Activated CD4-positive, alpha-beta memory T cell treated with anti-CD3 and anti-CD28 coated beads for 36 hours (primary cell): ENCODE measurements around the gene TNNC2. TPM values are rescaled to one million over a fixed set of nuclear protein-coding genes. Genes with fewer than 3 reads are reported as not detected.
"Not testable (repeated sequence)": the region's sequence is repeated elsewhere in the genome, so short reads cannot be mapped to it uniquely, and the experiment has no call there.

Source experiments
- CTCF ChIA-PET: fragments of 350-600 bp; sonication (Branson Sonifier 250); formaldehyde crosslinking; loops from one replicate; lab custom pipeline; 2021; ENCODE audit warnings: antibody characterized with exemption, inconsistent platforms; lab: Charles Lee
- POLR2A ChIA-PET: fragments of 350-600 bp; sonication (Branson Sonifier 250); formaldehyde crosslinking; loops from one replicate; lab custom pipeline; 2021; ENCODE audit warnings: antibody characterized with exemption; lab: Charles Lee
- DNase-seq: peaks from one replicate; pipeline ENCODE4 v3.0.0-alpha.2; 2020
- H3K27ac Mint-ChIP-seq: one replicate; pipeline ENCODE4 v1.8.0; 2021; ENCODE audit warnings: mixed read lengths
- H3K27me3 Mint-ChIP-seq: one replicate; pipeline ENCODE4 v1.8.0; 2021; ENCODE audit warnings: mixed read lengths
- H3K36me3 Mint-ChIP-seq: one replicate; pipeline ENCODE4 v1.8.0; 2021; ENCODE audit warnings: mixed read lengths
- H3K4me1 Mint-ChIP-seq: one replicate; pipeline ENCODE4 v1.8.0; 2021; ENCODE audit warnings: low read depth, mixed read lengths
- H3K4me3 Mint-ChIP-seq: one replicate; pipeline ENCODE4 v1.8.0; 2021; ENCODE audit warnings: mild to moderate bottlenecking, mixed read lengths
- H3K9me3 Mint-ChIP-seq: one replicate; pipeline ENCODE4 v1.8.0; 2021; ENCODE audit warnings: mixed read lengths
- intact Hi-C: fragments of 100-400 bp; cut with micrococcal nuclease; formaldehyde crosslinking; loops from one replicate; pipeline ENCODE4 v1.15.1; 2023
- total RNA-seq, 2 experiments: library from RNA; stranded (reverse); gene quantifications; one replicate each; pipeline ENCODE4 v1.2.3, GENCODE V29; 2021

The TNNC2 gene
- total RNA-seq, result not detected

DNA sequence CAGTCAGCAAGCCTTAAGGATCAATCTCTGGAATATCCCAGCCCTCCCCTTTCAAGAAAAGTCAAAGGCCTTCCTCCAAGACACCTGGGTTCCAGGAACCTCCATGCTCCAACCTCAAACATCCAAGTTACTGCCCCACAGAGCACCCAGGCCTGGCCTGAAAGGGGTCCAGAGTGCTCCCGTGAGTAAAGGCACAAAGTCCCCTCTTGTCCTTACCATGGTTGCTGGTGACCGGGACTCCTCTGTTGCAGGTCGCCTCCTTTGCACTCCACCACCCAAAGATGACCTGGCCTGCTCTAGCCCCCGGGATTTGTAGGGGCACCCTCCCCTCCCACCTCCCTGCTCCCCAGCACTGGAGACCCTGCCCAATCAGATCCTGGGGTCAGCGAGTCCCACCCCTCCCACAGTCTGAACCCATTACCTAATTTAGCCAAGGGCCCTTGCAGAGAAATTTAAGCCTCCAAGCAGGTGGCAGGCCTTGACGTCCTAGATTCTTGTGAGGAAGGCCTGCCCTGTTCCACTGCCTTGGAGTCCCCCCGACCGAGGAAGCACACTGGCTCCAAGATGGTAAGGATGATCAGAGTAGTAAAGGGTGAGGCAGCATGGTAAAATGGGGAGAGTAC is at the start of gene TNNC2:
TSS of gene TNNC2 (minus strand) at position 283 of the 623 bp plus-strand sequence. CDS start at position 219, 64 bp downstream.
- ChIA-PET POLR2A (no interaction called here), CTCF (interaction anchor here (0.9 kb wide), 1 partner anchor 107 kb away, joined by 6 read pairs; no protein-coding TSS in a partner anchor)
- Mint-ChIP-seq H3K27ac (no peak within 1 kb of the TSS), H3K9me3 (no peaks in the 10 kb centered on the region), H3K36me3 (no peaks in the 10 kb centered on the region), H3K4me1 (peaks cover 14% of the 10 kb centered on the region), H3K27me3 (peaks cover 19% of the 10 kb centered on the region), H3K4me3 (no peak within 1 kb of the TSS)
- intact Hi-C loops, result no loop called here
- no peak for DNase-seq

DNA sequence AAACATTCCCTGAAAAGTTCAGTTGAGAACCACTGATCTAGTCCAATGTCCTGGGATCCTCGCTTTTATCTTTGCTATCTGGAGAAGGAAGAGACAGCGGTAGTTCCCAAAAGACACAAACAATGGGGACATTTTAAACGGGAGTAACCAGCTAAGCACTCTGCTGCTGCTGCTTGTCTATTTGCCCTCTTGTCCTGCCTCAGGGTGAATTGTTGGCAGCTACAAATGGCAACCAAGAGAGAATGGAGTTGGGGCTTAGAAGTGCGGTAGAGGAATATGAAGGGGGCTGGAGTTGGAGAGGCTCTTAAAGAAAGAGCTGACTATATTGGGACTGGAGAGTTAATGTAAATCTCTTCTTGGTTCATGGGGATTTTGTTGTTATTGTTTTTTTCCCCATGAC is 47.5 kb upstream of the TNNC2 start:
- Mint-ChIP-seq H3K4me3 (no peak overlapping the region), H3K27me3 (no peaks in the 10 kb centered on the region), H3K27ac (no peak overlapping the region), H3K4me1 (no peaks in the 10 kb centered on the region), H3K36me3 (no peaks in the 10 kb centered on the region), H3K9me3 (no peaks in the 10 kb centered on the region)
- DNase-seq, result no peak
- ChIA-PET POLR2A (no interaction called here), CTCF (no interaction called here)
- intact Hi-C loops, result no loop called here

DNA sequence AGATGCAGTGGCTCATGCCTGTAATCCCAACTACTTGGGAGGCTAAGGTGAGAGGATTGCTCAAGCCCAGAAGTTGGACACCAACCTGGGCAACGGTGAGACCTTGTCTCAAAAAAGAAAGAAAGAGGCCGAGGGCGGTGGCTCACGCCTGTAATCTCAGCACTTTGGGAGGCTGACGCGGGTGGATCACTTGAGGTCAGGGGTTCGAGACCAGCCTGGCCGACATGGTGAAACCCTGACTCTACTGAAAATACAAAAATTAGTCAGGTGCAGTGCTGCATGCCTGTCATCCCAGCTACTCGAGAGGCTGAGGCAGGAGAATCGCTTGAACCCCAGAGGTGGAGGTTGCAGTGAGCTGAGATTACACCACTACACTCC is 47.0 kb upstream of the TNNC2 start:
- H3K4me1 Mint-ChIP-seq, H3K27ac Mint-ChIP-seq, intact Hi-C loops, H3K36me3 Mint-ChIP-seq, H3K9me3 Mint-ChIP-seq, H3K27me3 Mint-ChIP-seq, POLR2A ChIA-PET, H3K4me3 Mint-ChIP-seq, DNase-seq: not testable (repeated sequence)
- CTCF ChIA-PET, result interaction anchor here (0.8 kb wide), 1 partner anchor 75 kb away, joined by 3 read pairs; no protein-coding TSS in a partner anchor

GRCh38 chr20:45873409-45874103 is 46.4 kb upstream of the TNNC2 start:
- H3K4me1 Mint-ChIP-seq, result no peaks in the 10 kb centered on the region
- intact Hi-C loops, result no loop called here
- POLR2A ChIA-PET, result interaction anchor here (0.6 kb wide), 1 partner anchor 9 kb away, joined by 3 read pairs; no protein-coding TSS in a partner anchor
- no peak for DNase-seq
- H3K27ac Mint-ChIP-seq, result no peak overlapping the region
- no peaks in the 10 kb centered on the region for H3K9me3 Mint-ChIP-seq
- no peak overlapping the region for H3K4me3 Mint-ChIP-seq
- no peaks in the 10 kb centered on the region for H3K36me3 Mint-ChIP-seq
- no peaks in the 10 kb centered on the region for H3K27me3 Mint-ChIP-seq
- CTCF ChIA-PET, result interaction anchor here (0.8 to 1.5 kb wide), 2 partner anchors 74 to 139 kb away, joined by 3 to 5 read pairs; no protein-coding TSS in a partner anchor

DNA sequence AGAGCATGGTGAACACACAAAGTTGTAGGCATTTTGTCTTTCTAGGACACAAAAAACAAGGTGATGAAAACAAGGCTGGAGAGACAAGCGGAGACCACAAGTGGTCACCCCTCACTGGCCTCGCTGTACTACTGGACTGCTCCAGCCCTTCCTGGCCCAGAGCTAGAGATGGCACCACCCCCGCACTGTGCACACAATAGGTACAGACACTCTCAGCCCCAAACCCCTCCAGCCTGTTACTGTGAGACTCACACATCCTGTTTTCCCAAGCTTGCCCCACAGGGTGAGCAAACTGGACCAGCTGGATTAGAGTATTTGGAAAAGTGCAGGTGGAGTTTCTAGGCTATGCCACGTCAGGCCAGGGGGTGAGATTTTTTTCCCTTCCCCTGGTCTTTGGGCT is 45.5 kb upstream of the TNNC2 start:
- H3K36me3 Mint-ChIP-seq, result no peaks in the 10 kb centered on the region
- DNase-seq, result no peak
- ChIA-PET CTCF (interaction anchor here (1.5 kb wide), 1 partner anchor 139 kb away, joined by 5 read pairs; no protein-coding TSS in a partner anchor), POLR2A (no interaction called here)
- H3K4me1 Mint-ChIP-seq, result no peaks in the 10 kb centered on the region
- no peak overlapping the region for H3K4me3 Mint-ChIP-seq
- no peaks in the 10 kb centered on the region for H3K9me3 Mint-ChIP-seq
- H3K27me3 Mint-ChIP-seq, result no peaks in the 10 kb centered on the region
- intact Hi-C loops, result no loop called here
- no peak overlapping the region for H3K27ac Mint-ChIP-seq

DNA sequence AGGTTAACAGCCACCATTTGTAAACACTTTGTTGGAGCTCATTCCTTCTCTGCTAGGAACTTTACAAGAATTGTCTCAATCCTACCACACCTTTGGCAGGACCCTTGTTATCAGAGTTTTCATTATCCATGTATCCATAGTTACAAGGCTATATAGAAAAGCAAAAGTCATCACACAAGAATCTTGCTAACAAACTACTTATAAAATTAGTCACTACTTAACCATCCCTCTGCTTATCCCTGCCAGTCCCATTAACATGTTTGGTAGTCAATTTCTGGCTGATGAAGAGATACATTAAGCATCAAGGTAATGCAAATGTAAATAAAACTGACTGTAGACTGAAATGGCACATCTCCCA is 40.7 kb upstream of the TNNC2 start:
- no peak for DNase-seq
- CTCF ChIA-PET, result no interaction called here
- H3K4me3 Mint-ChIP-seq, result no peak overlapping the region
- no peak overlapping the region for H3K27ac Mint-ChIP-seq
- H3K9me3 Mint-ChIP-seq, result no peaks in the 10 kb centered on the region
- intact Hi-C loops, result no loop called here
- H3K4me1 Mint-ChIP-seq, result no peaks in the 10 kb centered on the region
- POLR2A ChIA-PET, result interaction anchor here (1.0 kb wide), 1 partner anchor 22 kb away, joined by 4 read pairs; no protein-coding TSS in a partner anchor
- no peaks in the 10 kb centered on the region for H3K36me3 Mint-ChIP-seq
- H3K27me3 Mint-ChIP-seq, result no peaks in the 10 kb centered on the region

- Mint-ChIP-seq H3K4me3 (no peak overlapping the region), H3K4me1 (no peaks in the 10 kb centered on the region), H3K27me3 (no peaks in the 10 kb centered on the region), H3K36me3 (no peaks in the 10 kb centered on the region), H3K9me3 (no peaks in the 10 kb centered on the region), H3K27ac (no peak overlapping the region)
- POLR2A ChIA-PET, result interaction anchor here (1.0 kb wide), 1 partner anchor 23 kb away, joined by 4 read pairs; no protein-coding TSS in a partner anchor
- CTCF ChIA-PET, result no interaction called here
- no peak for DNase-seq
- intact Hi-C loops, result no loop called here
Observed at GRCh38 chr20:45867136-45867818, 40.2 kb upstream of the TNNC2 start.

- DNase-seq, result no peak
- H3K27ac Mint-ChIP-seq, result no peak overlapping the region
- H3K4me3 Mint-ChIP-seq, result no peak overlapping the region
- no peaks in the 10 kb centered on the region for H3K4me1 Mint-ChIP-seq
- intact Hi-C loops, result no loop called here
- ChIA-PET CTCF (no interaction called here), POLR2A (no interaction called here)
- H3K36me3 Mint-ChIP-seq, result no peaks in the 10 kb centered on the region
- H3K9me3 Mint-ChIP-seq, result no peaks in the 10 kb centered on the region
- H3K27me3 Mint-ChIP-seq, result no peaks in the 10 kb centered on the region
Observed at GRCh38 chr20:45866454-45866853, 39.3 kb upstream of the TNNC2 start.

DNA sequence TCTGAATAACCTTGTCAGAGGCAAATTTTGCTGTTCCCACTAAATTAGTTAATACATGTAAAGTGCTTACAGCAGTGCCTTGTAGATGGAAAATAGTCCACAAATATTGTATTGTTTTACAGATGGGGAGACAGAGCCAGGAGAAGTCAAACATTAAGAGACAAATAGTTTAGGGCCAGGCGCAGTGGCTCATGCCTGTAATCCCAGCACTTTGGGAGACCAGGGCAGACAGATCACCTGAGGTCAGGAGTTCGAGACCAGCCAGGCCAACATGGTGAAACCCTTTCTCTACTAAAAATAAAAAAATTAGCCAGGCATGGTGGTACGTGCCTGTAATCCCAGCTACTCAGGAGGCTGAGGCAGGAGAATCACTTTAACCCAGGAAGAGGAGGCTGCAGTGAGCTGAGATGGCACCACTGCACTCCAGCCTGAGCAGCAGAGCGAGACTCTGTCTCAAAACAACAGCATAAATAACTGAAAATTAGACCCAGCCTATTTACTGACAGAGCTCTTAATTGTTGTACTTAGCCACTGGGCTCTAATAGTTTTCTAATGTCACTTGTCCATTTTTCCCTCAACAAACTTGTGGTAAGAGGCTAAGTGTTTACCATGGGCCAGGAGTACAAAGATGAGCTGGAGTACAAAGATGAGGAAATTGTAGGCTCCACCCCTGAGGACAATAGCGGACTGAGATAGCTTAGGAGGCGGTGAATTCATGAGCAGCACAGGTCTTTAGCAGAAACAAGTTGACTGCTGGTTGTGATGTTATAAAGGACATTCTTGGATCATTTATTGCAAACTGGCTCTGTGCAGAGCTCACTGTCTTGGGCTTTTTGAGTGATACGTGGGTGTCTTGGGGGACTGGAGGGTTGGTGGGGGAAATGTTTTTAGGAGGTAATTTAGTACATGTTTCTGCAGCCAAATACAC is 36.7 kb upstream of the TNNC2 start:
- no peak for DNase-seq
- ChIA-PET POLR2A (no interaction called here), CTCF (interaction anchor here (0.7 to 1.1 kb wide), 2 partner anchors 27 to 93 kb away, joined by 3 read pairs; partner anchors contain the start of genes CTSA and NEURL2)
- H3K27me3 Mint-ChIP-seq, result no peaks in the 10 kb centered on the region
- no peaks in the 10 kb centered on the region for H3K9me3 Mint-ChIP-seq
- H3K36me3 Mint-ChIP-seq, result no peaks in the 10 kb centered on the region
- H3K27ac Mint-ChIP-seq, result no peak overlapping the region
- peaks cover 13% of the 10 kb centered on the region for H3K4me1 Mint-ChIP-seq
- no peak overlapping the region for H3K4me3 Mint-ChIP-seq
- intact Hi-C loops, result no loop called here

DNA sequence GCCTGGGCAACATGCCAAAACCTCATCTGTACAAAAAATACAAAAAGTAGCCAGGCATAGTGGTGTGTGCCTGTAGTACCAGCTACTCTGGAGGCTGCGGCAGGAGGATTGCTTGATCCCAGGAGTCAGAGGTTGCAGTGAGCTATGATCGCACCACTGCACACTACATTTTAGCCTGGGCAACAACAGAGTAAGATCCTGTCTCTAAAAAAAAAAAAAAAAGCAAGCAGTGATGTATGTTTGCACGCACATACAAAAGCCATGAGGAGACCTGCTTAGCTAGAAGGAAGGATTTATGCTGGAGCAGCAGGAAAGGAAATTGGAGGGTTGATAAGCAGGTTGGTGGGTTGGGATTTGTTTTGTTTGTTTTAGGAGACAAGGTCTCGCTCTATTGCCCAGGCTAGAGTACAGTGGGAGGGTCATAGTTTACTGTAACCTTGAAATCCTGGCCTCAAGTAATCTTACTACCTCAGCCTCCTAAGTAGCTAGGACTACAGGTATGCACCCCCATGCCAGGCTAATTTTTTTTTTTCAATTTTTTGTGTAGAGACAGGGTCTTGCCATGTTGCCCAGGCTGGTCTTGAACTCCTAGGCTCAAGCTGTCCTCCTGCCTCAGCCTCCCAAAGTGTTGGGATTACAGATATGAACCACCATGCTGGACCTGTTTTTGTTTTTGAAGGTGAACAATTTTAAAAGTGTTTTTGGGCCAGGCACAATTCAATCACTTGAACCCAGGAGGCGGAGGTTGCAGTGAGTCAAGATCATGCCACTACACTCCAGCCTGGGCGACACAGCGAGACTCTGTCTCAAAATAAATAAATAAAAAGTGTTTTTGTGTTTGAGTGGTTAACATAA is 34.3 kb upstream of the TNNC2 start:
- POLR2A ChIA-PET, result no interaction called here
- intact Hi-C loops, result no loop called here
- no peak for DNase-seq
- no peak overlapping the region for H3K4me3 Mint-ChIP-seq
- no peaks in the 10 kb centered on the region for H3K27me3 Mint-ChIP-seq
- H3K27ac Mint-ChIP-seq, result no peak overlapping the region
- H3K36me3 Mint-ChIP-seq, result no peaks in the 10 kb centered on the region
- H3K9me3 Mint-ChIP-seq, result no peaks in the 10 kb centered on the region
- CTCF ChIA-PET, result interaction anchor here (0.6 kb wide), 1 partner anchor 82 kb away, joined by 3 read pairs; no protein-coding TSS in a partner anchor
- H3K4me1 Mint-ChIP-seq, result peaks cover 25% of the 10 kb centered on the region
